GM19193 (cell line): ENCODE data around the gene FAHD1.
A peak's percentile ranks its signal among the peaks of the same experiment; 100 is the strongest.

Experiments used
- POLR2A ChIP-seq: IDR thresholded peaks from 4 replicates; pipeline ENCODE4 v1.6.1; 2011; ENCODE audit not compliant: insufficient read depth, insufficient read length; ENCODE audit errors: extremely low read depth

Gene FAHD1

DNA sequence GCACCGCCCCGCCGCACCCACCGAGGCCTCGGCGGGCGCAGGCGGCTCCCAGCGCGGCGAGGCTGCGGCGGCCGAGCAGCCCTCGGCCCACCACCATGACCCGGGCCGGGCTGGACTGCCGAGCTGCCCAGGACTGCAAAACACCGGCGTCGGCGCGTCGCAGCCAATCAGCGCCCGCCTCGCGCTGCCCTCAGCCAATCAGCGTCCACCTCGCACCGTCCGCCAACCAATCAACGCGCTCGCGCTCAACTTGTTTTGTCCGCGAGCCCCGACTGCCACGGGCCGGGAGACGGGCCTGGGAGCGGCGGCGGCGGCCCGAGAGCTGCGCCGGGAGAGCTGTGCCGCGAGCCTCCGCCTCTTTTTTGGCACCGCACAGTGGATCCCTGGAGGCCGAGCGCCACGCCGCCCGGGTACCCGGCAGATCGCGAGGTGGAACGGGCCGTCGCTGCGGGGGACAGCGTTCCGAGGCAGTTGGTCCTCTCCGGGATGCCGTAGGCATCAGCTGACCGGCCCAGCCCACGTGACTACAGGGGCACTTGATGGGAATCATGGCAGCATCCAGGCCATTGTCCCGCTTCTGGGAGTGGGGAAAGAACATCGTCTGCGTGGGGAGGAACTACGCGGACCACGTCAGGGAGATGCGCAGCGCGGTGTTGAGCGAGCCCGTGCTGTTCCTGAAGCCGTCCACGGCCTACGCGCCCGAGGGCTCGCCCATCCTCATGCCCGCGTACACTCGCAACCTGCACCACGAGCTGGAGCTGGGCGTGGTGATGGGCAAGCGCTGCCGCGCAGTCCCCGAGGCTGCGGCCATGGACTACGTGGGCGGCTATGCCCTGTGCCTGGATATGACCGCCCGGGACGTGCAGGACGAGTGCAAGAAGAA is at the start of gene FAHD1, which contains the start of gene HAGH:
Gene FAHD1 (plus strand): TSS at position 516 of the 883 bp plus-strand sequence. CDS start 33 bp downstream, at position 549.
Gene HAGH (minus strand): TSS at position 135 of the 883 bp plus-strand sequence. CDS start 38 bp downstream, at position 97.
- peak; percentile 76 for TF ChIP-seq POLR2A

DNA sequence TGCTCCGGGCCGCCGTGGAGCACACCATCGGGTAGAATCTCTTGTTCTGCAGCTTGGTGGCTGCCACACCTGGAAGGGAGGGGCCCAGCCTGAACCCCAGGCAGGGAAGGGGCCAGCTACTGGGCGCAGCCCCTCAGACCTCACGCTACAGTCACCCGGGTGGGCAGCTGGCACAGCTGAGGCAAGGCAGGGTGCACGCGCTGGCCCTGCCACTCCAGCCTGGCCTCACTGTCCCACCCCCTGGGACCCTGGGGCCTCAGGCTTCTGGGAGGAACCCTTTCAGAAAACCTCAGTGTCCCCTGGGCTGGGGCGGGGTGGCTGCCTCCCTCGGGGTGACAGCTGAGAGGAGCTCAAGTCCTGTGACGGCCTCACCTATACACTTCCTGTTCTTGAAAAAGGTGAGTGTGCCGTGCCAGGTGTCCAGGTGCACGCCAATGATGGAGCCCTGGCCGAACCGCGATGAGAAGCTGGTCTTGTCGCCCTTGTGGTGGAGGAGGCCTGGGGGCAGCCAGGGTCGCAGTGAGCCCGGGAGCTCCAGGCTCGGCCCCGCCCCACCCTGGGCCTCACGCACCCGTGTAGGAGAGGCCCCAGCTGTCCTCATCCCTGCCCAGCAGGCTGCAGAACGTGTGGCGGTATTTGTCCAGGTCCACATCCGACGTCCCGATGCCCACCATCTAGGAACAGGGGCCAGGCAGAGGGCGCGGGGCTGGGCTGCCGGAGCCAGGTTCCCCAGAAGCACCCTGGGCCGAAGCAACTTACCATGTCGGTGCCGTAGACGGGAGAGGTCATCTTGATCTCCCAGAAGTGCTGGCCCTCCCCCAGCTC is 49.4 kb upstream of the FAHD1 start:
- TF ChIP-seq POLR2A: no peak

DNA sequence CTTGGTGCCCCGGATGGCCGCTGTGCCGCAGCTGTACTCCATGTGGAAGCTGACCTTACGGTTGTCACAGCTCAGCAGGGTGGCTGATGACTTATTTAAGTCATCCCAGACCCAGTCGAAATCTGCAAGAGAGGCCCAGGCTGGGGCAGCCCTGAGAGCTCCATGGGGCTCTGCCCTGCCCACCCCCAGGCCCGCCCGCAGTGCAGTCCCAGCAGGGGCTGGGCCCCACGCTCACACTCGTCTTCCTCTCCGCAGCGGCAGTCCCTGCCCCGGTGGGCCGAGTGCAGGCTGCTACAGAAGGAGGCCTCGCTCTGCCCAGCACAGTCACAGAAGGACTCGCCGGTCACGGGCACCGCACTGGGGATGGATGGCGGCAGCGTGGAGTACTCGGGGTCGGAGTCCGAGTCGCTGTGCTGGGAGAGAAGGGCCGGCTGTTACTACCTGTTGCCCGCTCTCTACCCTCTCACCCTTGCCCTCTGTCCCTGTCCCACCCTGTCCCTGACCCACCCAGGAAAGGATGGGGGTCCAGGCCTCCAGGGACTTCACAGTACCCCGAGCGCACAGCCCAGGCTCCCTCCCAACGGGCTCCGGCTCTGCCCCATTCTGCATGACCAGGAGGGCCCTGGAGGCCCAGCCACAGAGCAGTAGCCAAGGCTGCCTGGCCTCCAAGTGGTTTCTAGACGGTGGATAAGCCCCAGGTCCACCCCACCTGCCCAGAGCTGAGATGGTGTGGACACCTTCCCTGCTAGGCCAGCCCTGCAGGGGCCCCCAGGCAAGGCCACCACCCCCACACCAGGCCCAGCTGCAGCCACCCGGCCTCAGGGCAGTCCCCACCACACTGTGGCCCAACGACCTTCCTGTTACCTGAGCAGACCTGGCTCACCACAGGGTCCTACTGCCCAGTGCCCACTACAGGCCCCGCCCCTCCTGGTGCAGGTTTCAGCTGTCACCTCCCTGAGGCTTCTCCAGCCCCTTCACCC is 48.5 kb upstream of the FAHD1 start:
- no peak for TF ChIP-seq POLR2A

DNA sequence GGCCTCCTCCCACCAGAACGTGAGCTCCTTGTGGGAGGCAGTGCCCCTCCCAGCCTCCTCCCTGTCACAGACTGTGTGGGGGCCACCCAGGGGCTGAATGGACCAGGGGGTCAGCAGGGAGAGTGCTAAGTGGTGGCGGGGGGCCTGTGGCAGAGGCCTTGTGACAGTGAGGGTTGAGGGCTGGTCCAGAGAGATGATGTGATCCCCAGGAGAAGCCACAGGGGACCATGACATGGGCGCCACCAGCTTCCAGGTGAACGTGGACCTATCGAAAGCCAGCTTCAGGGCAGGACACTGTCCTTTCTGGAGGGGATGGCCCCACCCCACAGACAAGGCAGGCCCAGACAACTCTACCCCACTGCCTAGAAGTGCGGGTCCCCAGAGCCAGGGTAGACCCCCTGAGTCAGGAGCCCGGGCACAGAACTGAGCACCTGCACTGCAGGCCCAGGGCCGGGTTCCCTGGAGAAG is 47.7 kb upstream of the FAHD1 start:
- TF ChIP-seq POLR2A: no peak

DNA sequence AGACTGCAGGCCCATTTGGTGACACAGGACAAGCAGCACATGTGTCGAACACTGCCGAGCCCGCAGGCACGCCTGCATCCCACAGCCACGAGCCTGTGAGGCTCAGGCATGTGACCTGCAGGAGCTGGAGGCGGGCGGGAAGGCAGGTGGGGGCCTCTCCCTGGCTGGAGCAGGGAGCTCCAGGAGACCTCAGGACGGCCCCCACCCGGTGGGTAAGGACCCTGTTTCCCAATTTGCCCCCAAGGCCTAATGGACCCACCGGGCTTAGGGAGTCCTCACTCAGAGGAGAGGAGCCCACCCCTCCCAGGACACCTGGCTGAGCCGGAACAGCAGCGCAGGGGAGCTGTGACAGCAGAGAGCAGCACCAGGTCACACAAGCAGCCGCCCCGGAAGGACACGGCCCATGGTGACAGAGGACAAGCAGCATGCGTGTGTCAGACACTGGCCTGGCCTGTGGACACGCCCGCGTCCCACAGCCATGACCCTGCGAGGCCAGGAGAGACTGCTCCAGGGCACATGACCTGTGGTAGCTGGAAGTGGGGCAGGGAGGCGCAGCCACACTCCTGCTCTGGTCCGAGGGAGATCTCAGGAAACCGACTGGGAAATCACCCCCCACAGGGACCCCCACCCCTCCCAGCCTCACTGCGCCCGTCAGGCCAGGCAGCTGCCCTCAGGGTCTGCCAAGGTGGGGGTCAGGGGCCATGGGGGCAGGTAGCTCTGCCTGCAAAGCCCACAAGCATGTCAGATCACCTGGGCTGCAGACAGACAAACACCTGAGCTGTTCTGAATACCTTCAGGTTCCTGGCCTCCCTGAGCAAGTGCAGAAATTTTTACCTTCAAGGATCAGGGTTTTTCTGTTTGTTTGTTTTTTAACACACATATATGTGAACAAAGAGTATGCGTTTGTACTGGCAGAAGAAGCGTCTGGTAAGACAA is 47.0 kb upstream of the FAHD1 start:
- no peak for TF ChIP-seq POLR2A

DNA sequence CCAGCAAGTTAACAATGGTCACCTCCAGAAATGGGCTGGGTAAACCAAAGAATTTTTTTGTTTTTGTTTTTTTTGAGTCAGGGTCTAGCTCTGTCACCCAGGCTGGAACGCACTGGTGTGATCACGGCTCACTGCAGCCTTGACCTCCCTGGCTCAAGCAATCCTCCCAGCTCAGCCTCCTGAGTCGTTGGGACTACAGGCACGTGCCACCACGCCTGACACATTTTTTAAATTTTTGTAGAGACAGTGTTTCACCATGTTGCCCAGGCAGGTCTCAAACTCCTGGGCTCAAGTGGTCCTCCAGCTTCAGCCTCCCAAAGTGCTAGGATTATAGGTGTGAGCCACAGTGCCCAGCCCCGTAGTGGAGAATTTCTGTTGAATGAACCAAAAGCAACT is 46.3 kb upstream of the FAHD1 start:
- no peak for TF ChIP-seq POLR2A

DNA sequence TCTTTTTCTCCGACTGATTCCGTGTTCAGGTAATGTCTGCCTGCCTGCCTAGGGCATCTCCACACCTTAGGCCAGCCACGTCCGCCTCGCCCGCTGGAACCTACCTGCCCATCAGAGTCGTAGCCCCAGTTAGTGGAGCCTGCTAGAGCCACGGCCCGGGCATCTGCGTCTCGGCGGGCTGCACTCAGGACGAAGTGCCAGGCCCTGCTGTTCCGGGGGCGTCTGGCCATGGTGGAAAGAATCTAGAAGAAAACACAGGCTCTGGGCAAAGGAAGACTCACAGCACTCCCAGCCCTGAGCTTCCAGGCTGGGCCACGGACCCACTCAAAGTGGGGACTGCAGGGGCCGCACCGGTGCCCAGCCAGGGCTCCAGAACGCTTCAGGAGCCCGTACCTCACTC is 45.8 kb upstream of the FAHD1 start:
- no peak for TF ChIP-seq POLR2A

DNA sequence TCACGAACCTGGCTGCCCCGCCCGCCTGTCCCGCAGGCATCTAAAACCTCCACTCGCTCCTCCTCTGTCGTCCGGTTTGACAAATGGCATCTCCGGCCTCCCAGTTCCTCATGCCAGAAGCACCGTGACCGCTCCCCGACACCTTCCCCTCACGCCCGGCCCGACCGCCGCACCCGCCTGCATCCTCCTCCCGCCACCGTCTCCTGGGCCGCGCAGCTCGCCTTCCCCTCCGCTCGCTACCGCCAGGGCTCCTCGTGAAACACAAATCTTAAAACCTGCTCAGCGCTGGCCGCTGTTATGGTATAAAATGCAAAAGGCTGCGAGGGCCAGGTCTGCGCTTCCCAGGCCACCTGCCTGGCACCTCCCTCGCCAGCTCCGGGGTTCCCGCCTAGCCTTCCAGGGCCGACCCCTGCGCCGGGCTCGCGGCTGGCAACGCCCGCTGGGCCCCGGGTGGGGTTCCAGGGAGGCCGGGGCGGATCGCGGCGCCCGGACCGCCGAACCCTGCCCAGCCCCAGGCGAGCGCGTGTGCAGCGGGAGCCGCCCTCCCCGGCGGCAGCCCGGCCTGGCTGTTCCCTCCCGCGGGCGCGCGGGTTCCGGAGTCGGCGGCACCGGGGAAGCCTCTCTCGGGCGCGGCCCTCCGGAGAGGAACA is 45.1 kb upstream of the FAHD1 start:
- no peak for TF ChIP-seq POLR2A

DNA sequence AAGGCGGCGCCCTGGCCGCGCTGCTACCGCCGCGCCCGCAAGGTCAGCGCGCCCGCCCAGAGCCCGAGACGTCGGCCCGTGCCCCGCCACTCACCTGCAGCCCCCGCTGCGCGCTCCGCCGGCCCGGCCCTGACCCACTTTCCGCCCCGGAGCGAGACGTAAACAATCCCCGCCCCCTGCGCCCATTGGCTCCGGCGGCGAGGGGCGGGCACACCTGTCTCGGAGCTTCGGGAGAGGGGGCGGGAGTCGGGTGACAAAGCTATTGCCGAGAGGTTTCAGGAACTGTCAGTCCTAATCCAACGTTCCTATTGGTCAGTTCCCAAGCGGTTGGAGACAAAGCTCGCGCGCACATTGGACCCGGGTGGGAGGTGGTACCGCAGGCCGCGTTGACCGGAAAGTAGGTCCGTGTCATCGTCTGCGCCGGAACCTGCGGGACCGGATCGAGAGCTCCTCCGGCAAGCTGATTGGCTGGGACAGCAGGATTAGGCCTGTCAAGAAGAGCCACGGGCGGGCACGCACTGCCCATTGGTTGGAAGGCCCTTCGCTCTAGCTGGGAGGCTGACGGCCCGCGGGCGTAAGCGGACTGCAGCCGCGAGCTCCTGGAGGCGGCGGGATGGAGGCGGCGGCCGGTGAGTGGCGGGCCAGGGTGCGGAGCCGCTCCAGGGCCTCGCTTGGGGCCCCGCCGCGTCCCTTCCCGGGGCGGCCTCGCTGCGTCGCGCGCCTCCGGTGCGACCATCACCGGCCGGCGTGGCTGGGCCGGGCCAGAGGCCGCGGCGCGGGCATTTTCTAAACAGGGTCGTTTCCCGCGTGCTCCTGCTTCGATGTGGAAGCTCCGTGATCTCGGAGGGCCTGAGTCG is 44.4 kb upstream of the FAHD1 start, which contains the start of the genes NUBP2 and SPSB3:
Gene NUBP2 (plus strand): TSS at position 553 of the 857 bp plus-strand sequence. CDS start 61 bp downstream, at position 614.
Gene SPSB3 (minus strand): TSS at position 164 of the 857 bp plus-strand sequence. CDS start 1,088 bp downstream, outside the sequence.
- TF ChIP-seq POLR2A: peak; percentile 66

DNA sequence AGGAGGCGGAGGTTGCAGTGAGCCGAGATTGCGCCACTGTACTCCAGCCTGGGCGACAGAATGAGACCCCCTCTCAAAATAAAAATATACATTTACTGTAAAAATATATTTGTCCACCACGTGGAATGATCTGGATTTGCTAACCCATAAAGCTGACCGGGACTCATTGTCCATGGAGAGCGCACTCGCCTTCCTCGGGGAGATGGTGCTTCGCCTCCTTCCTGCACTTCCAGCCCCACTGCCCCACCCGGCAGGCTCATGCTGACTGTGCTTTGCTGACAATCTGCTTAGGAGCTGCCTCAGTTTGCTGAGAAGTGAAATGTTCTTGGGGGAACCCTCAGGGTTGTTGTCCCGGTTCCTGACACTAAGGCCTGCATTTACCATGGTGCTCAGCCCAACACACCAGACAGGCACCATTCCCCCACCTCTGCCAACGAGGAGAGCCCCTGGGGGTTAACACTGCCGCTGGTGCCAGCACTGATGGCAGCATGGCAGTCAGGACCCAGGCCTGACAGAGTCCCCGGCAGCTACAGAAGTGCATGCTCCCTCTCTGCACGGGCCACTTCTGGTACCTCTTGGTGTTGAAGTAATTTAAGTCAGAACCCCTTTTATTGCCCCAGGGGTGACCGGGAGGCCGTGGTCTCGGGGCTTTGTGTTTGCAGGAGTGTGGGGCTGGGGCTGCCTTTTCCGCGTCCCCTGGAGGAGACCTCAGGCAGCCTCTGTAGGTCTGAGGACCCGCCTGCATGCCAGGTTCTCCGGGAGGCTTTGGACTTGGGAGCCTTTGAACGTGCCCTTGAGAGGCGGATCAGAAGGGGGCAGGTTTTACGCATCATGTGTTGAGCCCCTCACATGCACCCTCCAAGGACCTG is 41.8 kb upstream of the FAHD1 start:
- no peak for TF ChIP-seq POLR2A

DNA sequence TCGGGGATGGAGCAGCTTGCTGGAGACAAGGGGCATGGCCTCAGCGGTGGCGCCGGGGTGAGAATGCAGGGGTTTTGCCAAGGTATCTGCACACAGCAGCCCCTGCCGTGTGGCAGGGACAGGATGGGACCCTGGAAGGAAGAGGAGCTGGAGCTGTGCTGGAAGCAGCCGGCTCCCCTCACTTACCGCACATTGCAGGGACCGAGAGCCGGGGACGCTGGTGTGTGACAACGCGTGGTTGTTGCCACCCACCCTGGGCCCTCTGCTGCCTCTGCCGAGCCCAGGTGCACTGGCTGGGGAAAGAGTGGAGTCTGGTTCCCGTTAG is 41.2 kb upstream of the FAHD1 start:
- TF ChIP-seq POLR2A: no peak
